Stimulated activated CD4-positive, alpha-beta T cell treated with anti-CD3 and anti-CD28 coated beads, Interleukin-4, amount 100 ng/mL, for 24 hours (primary cell): ENCODE measurements around the gene WDPCP.
"Not testable (repeated sequence)": the region's sequence is repeated elsewhere in the genome, so short reads cannot be mapped to it uniquely, and the experiment has no call there.

ENCODE experiments used
- DNase-seq: peaks from one replicate; pipeline ENCODE4 v3.0.0-alpha.2; 2020

Gene WDPCP

GRCh38 chr2:63589148-63589958 is 1.1 kb upstream of the WDPCP start:
- no peak for DNase-seq

GRCh38 chr2:63587814-63588384 is 378 bp downstream of the WDPCP start:
- no peak for DNase-seq

GRCh38 chr2:63582873-63583272 is 5.4 kb downstream of the WDPCP start:
- no peak for DNase-seq

GRCh38 chr2:63581298-63581961 is 6.8 kb downstream of the WDPCP start:
- DNase-seq = no peak

GRCh38 chr2:63580651-63581297 is 7.5 kb downstream of the WDPCP start:
- DNase-seq = no peak

GRCh38 chr2:63578767-63579166 is 9.5 kb downstream of the WDPCP start:
- DNase-seq = no peak

GRCh38 chr2:63576546-63576945 is 11.7 kb downstream of the WDPCP start:
- no peak for DNase-seq

- DNase-seq = not testable (repeated sequence)
These were observed 14.4 kb downstream of the WDPCP start for GRCh38 chr2:63573726-63574345.

- not testable (repeated sequence) for DNase-seq
These were observed 15.3 kb downstream of the WDPCP start for GRCh38 chr2:63573026-63573425.

GRCh38 chr2:63572001-63572400 is 16.3 kb downstream of the WDPCP start:
- no peak for DNase-seq

- no peak for DNase-seq
These were observed 17.0 kb downstream of the WDPCP start for GRCh38 chr2:63571291-63571690.

- DNase-seq = no peak
These were observed 18.5 kb downstream of the WDPCP start for GRCh38 chr2:63569740-63570139.

- no peak for DNase-seq
These were observed 25.5 kb downstream of the WDPCP start for GRCh38 chr2:63562751-63563150.

- not testable (repeated sequence) for DNase-seq
These were observed 29.4 kb downstream of the WDPCP start for GRCh38 chr2:63558922-63559321.

- DNase-seq = not testable (repeated sequence)
These were observed 30.5 kb downstream of the WDPCP start for GRCh38 chr2:63557819-63558218.

- DNase-seq = no peak
These were observed 32.3 kb downstream of the WDPCP start for GRCh38 chr2:63555931-63556330.

GRCh38 chr2:63555299-63555698 is 33.0 kb downstream of the WDPCP start:
- DNase-seq = no peak

GRCh38 chr2:63553049-63553448 is 35.2 kb downstream of the WDPCP start:
- DNase-seq = no peak

- no peak for DNase-seq
These were observed 43.3 kb downstream of the WDPCP start for GRCh38 chr2:63545023-63545422.

GRCh38 chr2:63544017-63544627 is 44.2 kb downstream of the WDPCP start:
- no peak for DNase-seq

- no peak for DNase-seq
These were observed 48.7 kb downstream of the WDPCP start for GRCh38 chr2:63539416-63540162.

- DNase-seq = no peak
These were observed 49.9 kb downstream of the WDPCP start for GRCh38 chr2:63538390-63538789.
